LNCAP (cell line): ENCODE measurements around the gene CACNG6.

Source experiments
- TF ChIP-seq, protein P1 (sequence below): fragments of 450-650 bp; IDR thresholded peaks from 2 replicates; pipeline ENCODE4 v1.5.1; 2017; ENCODE audit warnings: mild to moderate bottlenecking

CACNG6 gene

DNA sequence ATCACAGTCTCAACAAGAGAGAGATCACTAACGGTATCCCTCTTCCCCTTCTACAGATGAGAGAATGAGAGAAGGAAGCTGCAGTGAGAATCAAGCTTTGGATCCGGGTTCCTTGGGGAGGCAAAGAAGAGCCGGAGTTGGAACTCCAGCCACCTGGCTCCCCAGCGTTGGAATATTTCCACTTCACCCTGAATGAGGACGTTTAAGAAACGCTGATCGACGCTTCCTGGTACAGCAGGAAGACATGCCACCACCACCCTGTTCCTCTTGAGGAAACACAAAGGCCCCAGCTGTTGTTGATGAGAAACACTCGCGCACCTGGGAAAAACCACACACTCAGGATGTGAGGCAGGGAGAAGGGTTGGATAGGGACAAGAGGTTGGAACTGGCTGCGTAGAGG lies 40.0 kb upstream of the CACNG6 start:
- TF ChIP-seq, protein P1, sequence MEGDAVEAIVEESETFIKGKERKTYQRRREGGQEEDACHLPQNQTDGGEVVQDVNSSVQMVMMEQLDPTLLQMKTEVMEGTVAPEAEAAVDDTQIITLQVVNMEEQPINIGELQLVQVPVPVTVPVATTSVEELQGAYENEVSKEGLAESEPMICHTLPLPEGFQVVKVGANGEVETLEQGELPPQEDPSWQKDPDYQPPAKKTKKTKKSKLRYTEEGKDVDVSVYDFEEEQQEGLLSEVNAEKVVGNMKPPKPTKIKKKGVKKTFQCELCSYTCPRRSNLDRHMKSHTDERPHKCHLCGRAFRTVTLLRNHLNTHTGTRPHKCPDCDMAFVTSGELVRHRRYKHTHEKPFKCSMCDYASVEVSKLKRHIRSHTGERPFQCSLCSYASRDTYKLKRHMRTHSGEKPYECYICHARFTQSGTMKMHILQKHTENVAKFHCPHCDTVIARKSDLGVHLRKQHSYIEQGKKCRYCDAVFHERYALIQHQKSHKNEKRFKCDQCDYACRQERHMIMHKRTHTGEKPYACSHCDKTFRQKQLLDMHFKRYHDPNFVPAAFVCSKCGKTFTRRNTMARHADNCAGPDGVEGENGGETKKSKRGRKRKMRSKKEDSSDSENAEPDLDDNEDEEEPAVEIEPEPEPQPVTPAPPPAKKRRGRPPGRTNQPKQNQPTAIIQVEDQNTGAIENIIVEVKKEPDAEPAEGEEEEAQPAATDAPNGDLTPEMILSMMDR, result no peak

DNA sequence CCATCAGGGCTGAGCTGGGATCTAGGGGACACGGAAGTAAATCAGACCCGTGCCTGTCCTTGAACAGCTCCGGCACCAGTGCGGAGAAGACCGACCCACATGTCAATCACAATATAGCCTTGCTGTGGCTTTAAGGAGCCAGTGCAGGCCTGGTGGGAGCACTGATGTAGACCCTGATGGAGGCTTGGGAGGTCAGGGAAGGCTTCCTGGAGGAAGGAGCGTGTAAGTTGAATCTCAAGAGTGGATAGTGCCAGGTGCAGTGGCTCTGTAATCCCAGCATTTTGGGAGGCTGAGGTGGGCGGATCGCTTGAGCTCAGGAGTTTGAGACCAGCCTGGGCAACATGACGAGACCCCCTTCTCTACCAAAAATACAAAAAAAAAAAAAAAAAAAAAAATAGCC lies 39.5 kb upstream of the CACNG6 start:
- TF ChIP-seq, protein P1, result no peak

- TF ChIP-seq, protein P1, result no peak
Measured at GRCh38 chr19:53953383-53953782, 38.1 kb upstream of the CACNG6 start.

- TF ChIP-seq, protein P1, result no peak
Measured at GRCh38 chr19:53957448-53958167, 33.8 kb upstream of the CACNG6 start.

DNA sequence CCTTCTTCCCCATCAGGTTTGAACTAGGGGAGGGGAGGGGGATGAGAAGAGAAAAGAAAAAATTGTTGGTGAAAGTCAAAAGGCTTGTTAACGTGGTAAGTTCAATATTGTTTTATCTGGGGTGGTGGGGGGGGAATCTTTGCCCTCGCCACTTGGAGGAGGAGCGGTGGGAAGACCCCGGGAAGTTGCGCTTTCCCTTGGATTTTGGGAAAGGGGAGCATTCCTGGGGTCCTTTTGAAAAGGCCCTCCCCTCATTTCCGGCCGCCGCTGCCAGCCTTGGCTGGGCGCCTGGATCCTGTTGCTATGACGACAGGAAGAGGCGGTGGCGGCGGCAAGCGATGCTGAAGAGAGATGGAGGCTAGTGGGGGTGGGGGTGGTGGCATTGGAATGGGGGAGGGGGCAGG lies 33.3 kb upstream of the CACNG6 start:
- TF ChIP-seq, protein P1, result no peak

DNA sequence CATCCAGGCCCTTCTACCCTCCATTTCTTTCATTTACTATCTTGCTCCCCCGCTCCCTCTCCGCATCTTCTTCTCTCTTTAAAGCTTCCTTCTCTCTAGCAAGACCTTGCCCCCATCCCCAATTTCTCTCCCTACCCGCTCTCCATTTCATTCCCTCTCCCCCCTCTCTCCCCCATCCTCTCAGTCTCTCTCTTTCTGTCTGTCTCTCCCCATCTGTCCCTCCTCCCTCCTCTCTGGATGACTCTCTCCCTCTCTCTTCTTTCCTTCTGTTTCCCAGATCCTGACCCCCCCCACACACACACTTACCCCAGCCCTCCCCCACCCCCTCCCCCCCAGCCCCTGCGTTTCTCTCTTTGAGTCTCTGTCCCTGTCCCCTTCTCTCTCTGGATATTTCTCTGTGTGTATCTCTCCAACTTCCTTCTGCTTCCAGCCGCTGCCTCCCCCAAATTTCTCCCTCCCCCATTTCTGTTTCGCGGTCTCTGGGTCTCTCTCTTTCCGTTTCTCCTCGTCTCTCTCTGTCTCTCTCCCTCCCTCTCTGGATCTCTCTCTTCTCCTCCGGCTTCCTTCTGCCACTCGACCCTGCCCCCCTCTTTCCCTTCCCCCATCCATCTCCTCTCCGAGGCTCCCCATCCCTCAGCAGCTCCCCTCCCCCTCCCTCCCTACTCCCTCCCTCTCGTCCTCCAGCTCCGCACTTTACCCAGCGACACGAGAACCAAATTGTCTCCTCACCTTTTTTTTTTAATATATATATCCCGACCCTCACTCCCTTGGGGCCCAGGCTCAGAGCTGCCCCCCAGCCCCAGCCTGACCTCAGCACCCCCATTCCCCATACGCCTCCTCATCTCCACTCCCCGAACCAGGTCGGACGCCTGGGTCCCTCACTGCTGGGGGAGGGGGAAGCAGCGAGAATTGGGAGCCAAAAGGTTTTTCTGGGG lies 32.3 kb upstream of the CACNG6 start:
- TF ChIP-seq, protein P1, result no peak

DNA sequence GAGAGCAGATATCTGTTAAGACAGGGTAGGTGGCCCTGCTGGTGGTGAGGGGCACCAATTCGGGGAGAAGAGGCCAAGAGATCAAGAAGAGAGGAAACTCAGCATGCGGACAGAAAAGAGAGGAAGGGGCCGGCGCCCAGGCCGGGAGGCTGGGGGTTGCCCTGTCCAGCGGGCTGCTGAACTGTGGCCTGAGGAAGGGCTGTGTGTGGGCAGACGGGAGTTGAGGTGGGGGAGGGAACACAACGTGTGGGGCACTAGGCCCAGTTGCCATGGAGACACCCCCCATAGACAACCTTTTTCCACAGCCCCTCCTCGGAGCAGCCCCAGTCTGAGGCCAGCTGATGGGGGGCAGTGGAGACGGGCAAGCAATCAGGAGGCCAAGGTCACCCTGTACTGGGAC lies 31.2 kb upstream of the CACNG6 start:
- TF ChIP-seq, protein P1, result no peak
